ENCODE measurements around the gene ZNF408.

DNA sequence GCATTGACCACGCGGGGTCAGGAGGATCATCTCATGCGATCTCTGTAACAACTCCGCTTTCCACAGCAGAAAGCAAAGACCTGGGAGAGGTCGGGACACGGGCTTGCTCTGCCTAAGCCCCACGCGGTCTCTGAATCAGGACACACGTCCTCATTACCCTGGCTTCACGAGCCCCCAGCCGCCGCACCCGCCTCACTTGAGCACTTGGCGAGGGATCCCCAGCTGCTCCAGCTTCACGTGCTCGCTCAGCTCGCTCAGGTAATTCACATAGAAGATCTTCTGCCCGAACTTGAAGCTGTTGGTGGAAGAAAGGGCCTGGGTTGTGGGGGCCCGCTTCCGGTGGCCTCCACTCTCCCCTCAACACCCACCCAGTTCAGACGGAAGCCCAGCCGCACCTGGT is 20.0 kb upstream of the ZNF408 start:
- no peak for TF ChIP-seq CTCF (CRISPR knock-in tag; IDR thresholded peaks at IDR 0.05)
- no peak for TF ChIP-seq IRF1 (CRISPR knock-in tag; IDR thresholded peaks at IDR 0.05; ENCODE audit: low read depth)
- no peak for TF ChIP-seq ZNF281 (CRISPR knock-in tag; IDR thresholded peaks at IDR 0.05; ENCODE audit: borderline replicate concordance)
- TF ChIP-seq ARID2 (CRISPR knock-in tag; IDR thresholded peaks at IDR 0.05; ENCODE audit: borderline replicate concordance), result no peak
- no peak for TF ChIP-seq ZNF879 (CRISPR knock-in tag; IDR thresholded peaks at IDR 0.05)
- TF ChIP-seq REST (IDR thresholded peaks at IDR 0.05; ENCODE audit: borderline replicate concordance in 1 of 2, low read depth in 1 of 2, low read length in 2 of 2), result no peak
- TF ChIP-seq, protein P1, sequence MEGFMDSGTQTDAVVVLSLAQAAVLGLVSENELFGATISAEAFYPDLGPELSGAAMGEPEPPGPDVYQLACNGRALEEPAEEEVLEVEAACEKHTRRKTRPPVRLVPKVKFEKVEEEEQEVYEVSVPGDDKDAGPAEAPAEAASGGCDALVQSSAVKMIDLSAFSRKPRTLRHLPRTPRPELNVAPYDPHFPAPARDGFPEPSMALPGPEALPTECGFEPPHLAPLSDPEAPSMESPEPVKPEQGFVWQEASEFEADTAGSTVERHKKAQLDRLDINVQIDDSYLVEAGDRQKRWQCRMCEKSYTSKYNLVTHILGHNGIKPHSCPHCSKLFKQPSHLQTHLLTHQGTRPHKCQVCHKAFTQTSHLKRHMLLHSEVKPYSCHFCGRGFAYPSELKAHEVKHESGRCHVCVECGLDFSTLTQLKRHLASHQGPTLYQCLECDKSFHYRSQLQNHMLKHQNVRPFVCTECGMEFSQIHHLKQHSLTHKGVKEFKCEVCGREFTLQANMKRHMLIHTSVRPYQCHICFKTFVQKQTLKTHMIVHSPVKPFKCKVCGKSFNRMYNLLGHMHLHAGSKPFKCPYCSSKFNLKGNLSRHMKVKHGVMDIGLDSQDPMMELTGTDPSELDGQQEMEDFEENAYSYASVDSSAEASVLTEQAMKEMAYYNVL (CRISPR knock-in tag; IDR thresholded peaks at IDR 0.05; ENCODE audit: borderline replicate concordance), result no peak
- TF ChIP-seq FOXP1 (IDR thresholded peaks at IDR 0.05), result no peak
- no peak for TF ChIP-seq FOXP1 (CRISPR knock-in tag; IDR thresholded peaks at IDR 0.05)
